HCT116 (cell line): Measurements from ENCODE around the gene UCN2.

Experiments
- CTCF ChIP-seq, 3 experiments: fragments of 200-600 bp in 1 of 3; sonication (generic) in 1 of 3; IDR thresholded peaks in 2 of 3; conservative IDR thresholded peaks in 1 of 3; 2 replicates each; pipeline ENCODE4 v1.5.1; 2012 to 2017; ENCODE audit warnings: low read depth in 2 of 3, low read length in 2 of 3, antibody characterized with exemption in 1 of 3, borderline replicate concordance in 1 of 3, control low read depth in 1 of 3, mild to moderate bottlenecking in 1 of 3, mixed read lengths in 1 of 3, mixed run types in 1 of 3, moderate library complexity in 1 of 3; ENCODE audit not compliant: insufficient read depth in 1 of 3
- EZH2phosphoT487 ChIP-seq: fragments of 200-600 bp; IDR thresholded peaks from 2 replicates; pipeline ENCODE4 v1.6.1; 2018; ENCODE audit warnings: antibody characterized with exemption, borderline replicate concordance
- MAX ChIP-seq: IDR thresholded peaks from 2 replicates; pipeline ENCODE4 v1.6.1; 2012
- POLR2A ChIP-seq: IDR thresholded peaks from 2 replicates; pipeline ENCODE4 v1.7.0; 2011; ENCODE audit warnings: borderline replicate concordance; ENCODE audit not compliant: insufficient read depth, insufficient read length; ENCODE audit errors: extremely low read depth
- POLR2AphosphoS5 ChIP-seq: IDR thresholded peaks from 2 replicates; pipeline ENCODE4 v1.6.1; 2011; ENCODE audit warnings: mild to moderate bottlenecking, low read depth, low read length, moderate library complexity
- REST ChIP-seq: IDR thresholded peaks from 2 replicates; pipeline ENCODE4 v1.6.1; 2012; ENCODE audit warnings: low read depth
- YY1 ChIP-seq: IDR thresholded peaks from 2 replicates; pipeline ENCODE4 v1.6.1; 2011; ENCODE audit warnings: low read length, low read depth, moderate library complexity, mild to moderate bottlenecking; ENCODE audit not compliant: insufficient replicate concordance; ENCODE audit errors: extremely low read depth
- ZNF274 ChIP-seq: fragments of 200-500 bp; sonication (Bioruptor generic); IDR thresholded peaks from 2 replicates; pipeline ENCODE4 v1.6.1; 2014; ENCODE audit warnings: mild to moderate bottlenecking, low read depth, low read length, inconsistent platforms

GRCh38 chr3:48588230-48588629, 24.6 kb upstream of the UCN2 start:
- no peak for TF ChIP-seq YY1
- TF ChIP-seq MAX: no peak
- TF ChIP-seq POLR2AphosphoS5: no peak
- TF ChIP-seq CTCF (IDR thresholded peaks at IDR 0.05 in 2 of 3, conservative IDR thresholded peaks at IDR 0.05 in 1 of 3; ENCODE audit: borderline replicate concordance in 1 of 3, insufficient read depth in 1 of 3, low read depth in 2 of 3, low read length in 2 of 3): no peak
- no peak for TF ChIP-seq ZNF274
- TF ChIP-seq REST: no peak
- TF ChIP-seq POLR2A: no peak
- no peak for TF ChIP-seq EZH2phosphoT487
